HG03432 (cell line): Measurements from ENCODE around the gene TUBA4B.
"Not testable (repeated sequence)": the region's sequence is repeated elsewhere in the genome, so short reads cannot be mapped to it uniquely, and the experiment has no call there.

Experiments used
- ATAC-seq: cut with Tn5 transposase; IDR thresholded peaks from one replicate; pipeline ENCODE4 v1.9.1; 2021; ENCODE audit warnings: mild to moderate bottlenecking, moderate library complexity; ENCODE audit not compliant: unreplicated experiment

Gene TUBA4B

GRCh38 chr2:219273937-219274336 is 20.9 kb downstream of the TUBA4B start:
- no peak for ATAC-seq

- no peak for ATAC-seq
These were observed 21.4 kb downstream of the TUBA4B start for GRCh38 chr2:219274361-219274921.

- ATAC-seq = peak; percentile 26
These were observed 24.9 kb downstream of the TUBA4B start for GRCh38 chr2:219277703-219278654.

GRCh38 chr2:219278655-219279150 is 25.7 kb downstream of the TUBA4B start:
- no peak for ATAC-seq

- peak; percentile 91 for ATAC-seq
These were observed 26.3 kb downstream of the TUBA4B start, which contains the start of gene DNAJB2 for GRCh38 chr2:219279151-219279915. TSS of gene DNAJB2 (plus strand) at chr2:219279366. CDS start at chr2:219279834, 468 bp downstream.

- no peak for ATAC-seq
These were observed 27.0 kb downstream of the TUBA4B start for GRCh38 chr2:219279916-219280516.

- no peak for ATAC-seq
These were observed 27.6 kb downstream of the TUBA4B start for GRCh38 chr2:219280651-219281050.

GRCh38 chr2:219281588-219281987 is 28.5 kb downstream of the TUBA4B start:
- no peak for ATAC-seq

- ATAC-seq = no peak
These were observed 29.3 kb downstream of the TUBA4B start for GRCh38 chr2:219282375-219282774.

GRCh38 chr2:219282943-219283581 is 30.0 kb downstream of the TUBA4B start:
- no peak for ATAC-seq

GRCh38 chr2:219284501-219285372 is 31.7 kb downstream of the TUBA4B start:
- ATAC-seq = no peak

GRCh38 chr2:219285373-219285735 is 32.3 kb downstream of the TUBA4B start:
- ATAC-seq = no peak

- ATAC-seq = no peak
These were observed 32.9 kb downstream of the TUBA4B start for GRCh38 chr2:219285894-219286425.

GRCh38 chr2:219286436-219287115 is 33.5 kb downstream of the TUBA4B start:
- no peak for ATAC-seq

GRCh38 chr2:219287116-219287440 is 34.0 kb downstream of the TUBA4B start:
- not testable (repeated sequence) for ATAC-seq

- ATAC-seq = no peak
These were observed 34.7 kb downstream of the TUBA4B start for GRCh38 chr2:219287580-219288265.

GRCh38 chr2:219289195-219289536 is 36.1 kb downstream of the TUBA4B start:
- ATAC-seq = no peak
